Activated T-cell treated with anti-CD3 and anti-CD28 coated beads for 1 hour (primary cell): ENCODE measurements around the gene CIRBP.

Source experiments
- DNase-seq: peaks from one replicate; pipeline ENCODE4 v3.0.0-alpha.2; 2020; ENCODE audit warnings: low read depth

Gene CIRBP

DNA sequence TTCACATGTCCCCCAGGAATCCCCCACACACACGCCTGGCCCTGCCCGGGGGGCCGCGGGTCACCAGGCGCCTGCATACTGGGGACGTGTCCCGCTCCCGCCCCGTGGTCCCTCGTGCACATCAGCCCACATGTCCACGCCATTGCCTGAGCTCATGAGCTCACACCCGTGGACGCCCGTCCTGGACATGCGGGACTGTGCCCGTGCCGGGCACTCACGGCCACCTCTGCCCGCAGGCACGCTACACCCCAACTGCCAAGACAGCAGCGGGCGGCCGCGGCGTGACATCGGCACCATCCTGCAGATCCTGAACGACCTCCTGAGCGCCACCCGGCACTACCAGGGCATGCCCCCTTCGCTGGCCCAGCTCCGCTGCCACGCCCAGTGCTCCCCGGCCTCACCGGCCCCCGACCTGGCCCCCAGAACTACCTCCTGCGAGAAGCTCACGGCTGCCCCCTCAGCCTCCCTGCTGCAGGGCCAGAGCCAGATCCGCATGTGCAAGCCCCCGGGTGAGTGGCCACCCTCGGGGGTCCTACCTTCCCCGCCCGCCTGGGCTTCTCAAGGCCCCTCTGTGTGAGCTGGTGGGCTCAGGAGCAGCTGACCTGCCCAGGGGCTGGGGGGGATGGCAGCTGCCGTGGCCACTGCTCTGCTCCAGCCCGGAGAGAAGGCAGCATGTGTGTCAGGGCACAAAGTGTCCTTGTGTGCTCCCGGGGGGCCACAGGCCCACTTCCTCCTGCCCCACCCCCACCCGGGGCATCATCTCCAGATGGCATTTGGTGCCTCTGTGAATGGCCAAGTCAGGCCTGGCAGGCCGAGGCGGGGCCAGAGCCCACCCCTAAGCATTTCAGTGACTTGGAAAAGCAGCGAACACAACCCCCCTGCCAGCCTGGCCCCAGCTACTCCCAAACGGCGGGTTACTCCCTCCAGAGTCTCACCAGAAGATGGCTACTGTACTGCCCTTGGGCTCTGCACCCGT is 13.7 kb upstream of the CIRBP start:
- no peak for DNase-seq

DNA sequence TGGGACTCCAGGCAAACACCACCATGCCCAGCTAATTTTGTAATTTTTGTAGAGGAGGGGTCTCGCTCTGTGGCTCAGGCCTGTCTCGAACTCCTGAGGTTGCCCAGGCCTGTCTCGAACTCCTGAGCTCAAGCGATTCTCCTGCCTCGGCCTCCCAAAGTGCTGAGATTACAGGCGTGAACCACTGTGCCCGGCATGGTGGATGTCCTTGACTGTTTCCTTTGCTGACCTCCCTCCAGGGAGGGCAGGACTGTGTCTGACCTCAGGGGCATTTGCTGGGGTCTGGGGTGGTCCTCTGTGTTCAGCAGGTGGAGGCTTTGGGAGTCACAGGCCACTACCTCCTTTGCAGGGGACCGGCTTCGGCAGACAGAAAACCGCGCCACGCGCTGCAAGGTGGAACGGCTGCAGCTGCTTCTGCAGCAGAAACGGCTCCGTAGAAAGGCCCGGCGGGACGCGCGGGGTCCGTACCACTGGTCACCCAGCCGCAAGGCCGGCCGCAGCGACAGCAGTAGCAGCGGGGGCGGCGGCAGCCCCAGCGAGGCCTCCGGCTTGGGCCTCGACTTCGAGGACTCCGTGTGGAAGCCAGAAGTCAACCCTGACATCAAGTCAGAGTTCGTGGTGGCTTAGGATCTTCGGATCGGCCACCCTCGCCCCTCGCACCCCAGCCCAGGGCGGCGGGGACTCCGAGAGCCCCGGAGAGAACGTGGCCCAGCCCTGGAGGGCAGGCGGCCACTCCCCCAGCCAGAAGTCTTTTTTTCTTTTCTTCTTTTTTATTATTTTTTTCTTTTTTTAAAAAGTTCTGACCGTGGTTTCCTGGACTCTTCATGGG is 12.3 kb upstream of the CIRBP start:
- no peak for DNase-seq

DNA sequence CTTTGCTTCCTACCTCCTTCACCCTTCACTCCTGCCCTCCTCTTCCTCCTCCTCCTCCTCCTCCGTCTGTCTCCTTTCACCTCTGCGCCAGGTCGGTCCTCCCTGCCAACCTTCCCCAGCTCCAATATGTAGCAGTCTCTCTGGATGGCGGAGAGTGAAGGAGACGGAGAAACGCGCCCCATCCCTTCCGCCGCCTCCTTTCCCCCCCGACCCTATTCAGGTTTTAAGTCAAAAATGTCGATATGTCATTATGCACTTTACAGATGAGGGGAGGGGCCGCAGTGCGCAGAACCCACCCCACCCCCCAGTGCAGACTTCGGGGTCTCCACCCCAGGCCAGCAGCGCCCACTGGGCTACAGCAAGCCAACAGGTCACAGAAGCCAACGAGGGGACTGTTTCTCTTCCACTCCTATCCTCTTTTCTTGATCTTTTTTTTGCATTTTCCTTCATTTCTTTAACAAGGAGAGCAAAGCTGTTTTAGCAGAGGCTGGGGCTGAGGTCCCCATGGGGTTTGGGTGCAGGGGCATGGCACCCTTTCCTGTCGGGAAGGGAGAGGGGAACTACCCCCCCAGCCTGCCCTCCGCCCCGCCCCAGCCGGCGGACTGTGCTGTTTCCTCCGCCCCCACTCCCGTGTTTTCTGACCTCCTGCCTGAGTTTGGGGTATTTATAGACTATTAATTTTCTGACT is 11.5 kb upstream of the CIRBP start:
- DNase-seq, result no peak

DNA sequence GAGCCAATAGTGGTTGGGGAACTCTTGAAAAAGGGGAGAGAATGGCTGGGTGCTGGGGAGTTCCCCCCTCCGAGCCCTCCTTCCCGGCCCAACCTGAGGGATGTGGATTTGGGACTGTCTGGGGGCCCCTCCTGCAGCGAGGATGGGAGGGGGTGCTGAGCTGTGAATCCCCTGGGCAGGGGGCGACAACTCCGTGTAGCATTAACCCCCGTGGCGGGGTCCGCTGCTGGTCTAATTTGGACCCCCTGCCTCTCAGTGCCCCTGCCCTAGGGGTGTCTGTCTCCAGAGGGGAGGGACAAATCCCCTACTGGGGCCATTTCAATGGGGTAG is 11.0 kb upstream of the CIRBP start:
- DNase-seq, result no peak

DNA sequence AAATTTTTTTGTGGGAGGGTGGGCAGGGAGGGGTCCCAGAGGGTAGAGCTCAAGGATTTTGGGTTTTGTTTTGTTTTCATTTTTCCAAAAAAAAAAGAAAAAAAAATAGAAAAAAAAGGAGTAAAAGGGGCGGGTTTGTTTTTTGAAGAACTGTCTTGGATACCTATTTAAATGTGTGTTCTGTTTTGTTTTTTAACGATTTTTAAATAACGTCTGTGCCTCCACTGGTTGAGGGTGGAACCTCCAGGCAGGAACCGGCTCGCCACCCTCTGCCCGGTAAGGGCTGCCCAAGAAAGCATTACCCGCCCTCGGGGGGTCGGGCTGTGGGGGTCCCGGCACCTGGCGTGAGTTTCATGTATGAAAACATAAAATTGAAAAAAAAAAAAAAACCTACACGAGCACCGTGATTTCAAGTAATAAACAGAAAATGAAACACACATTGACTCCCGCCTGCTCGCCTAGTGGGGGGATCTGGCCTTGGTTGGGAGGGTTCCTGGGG is 10.4 kb upstream of the CIRBP start:
- no peak for DNase-seq

DNA sequence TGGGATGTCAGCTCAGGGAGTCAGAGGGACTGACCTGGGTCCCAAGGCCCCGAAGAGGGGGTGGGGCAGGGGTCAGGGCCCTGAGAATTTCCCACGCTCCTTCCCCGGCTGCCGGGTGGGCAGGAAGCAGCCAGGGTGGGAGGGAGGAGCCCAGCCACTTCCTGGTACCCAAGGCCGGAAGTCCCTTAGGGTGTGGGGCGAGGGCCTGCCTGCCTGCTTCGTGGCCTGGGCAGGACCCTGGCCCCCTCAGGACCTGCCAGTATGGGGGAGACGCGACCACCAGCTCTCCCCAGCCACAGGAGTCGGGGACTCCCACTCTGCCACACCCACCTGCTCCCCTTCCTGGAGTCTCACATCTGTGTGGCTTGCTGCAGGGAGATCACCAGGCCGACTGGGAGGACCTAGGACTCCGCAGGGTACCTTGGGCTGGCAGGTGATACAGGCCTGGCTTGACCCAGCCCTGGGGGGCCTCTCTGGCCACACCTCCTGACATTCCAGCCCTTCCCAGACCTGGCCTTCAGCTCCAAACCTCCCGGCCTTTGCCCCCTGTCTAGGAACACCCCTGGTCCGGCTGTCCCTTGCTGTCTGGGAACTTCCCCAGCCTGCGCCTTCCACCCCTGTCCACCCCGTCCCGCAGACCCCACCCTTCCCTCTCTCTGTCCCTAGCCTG is 9.8 kb upstream of the CIRBP start:
- DNase-seq, result peak; percentile 50

DNA sequence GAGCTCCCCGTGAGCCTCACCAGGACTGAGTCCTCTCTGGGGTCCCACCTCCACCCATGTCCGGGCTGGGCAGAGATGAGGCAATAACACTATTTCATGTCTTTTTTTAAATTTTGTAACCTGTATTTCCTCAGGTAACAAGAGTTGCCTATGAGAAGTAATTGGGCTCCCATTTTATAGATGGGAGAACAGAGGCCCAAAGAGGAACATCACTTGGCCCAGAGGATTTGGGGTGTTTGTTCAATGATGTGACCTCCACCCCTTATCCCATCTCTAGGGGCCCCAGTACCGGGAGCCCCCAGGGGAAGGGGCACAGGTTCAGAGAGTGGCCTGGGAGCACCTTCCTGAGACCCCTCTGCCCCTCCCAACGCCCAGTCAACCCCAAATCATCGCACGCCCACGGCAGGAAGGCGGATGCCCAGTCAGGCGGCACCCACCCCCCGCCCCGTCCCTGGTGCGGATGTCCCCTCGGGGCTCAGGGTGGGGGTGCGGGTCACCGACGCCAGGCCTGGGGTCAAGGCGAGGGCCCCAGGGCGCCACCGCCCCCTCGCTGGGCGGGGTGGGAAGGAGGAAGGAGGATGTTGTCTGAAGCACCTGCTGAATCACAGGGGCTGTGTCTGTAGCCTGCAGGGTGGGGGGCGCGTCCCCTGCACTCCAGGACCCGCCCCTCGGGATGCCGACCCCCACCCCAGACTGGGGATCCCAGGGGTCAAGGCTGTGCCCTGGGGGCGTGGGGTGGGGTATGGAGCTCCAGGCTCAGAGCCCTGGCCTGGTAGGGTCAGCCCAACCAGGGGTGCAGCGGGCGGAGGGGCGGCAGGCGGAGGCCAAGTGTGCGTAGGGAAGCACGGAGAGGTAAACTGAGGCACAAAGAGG is 9.0 kb upstream of the CIRBP start:
- DNase-seq, result no peak

DNA sequence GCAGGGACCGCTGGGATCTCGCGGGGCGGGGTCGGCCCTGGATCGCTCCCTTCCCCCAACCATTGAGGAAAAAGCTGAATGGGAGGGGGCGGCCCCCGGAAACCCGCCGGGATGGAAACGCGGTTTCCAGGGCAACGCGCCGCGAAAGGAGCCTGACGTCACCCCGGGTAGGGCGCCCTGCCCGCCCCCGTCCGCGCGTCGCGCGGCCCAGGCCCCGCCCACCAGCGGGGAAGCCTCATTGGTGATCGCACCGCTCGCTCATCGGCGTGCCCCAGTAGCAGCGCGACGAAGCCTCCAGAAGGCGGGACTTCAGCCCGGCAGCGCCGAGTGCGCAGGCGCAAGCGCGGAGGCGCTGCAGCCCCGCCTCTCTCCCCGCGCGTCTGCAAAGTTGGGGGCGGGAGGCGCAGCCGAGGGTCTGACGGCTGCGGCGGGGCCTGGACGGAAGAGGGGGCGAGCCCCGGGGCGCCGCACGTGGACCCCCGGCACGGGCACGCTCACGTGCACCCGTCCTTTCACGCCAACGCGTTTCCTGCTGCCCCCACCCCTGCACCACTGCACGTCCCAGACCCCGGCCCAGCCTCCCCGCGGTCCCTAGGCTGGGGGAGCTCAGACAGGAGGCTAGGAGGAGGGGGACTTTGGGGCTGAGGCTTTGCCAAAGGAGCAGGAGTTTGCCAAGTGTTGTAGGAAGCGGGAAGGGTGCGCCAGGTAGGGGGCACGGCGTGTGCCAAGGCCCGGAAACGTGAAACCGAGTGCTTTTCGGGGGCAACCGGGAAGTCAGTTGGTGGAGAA is 8.2 kb upstream of the CIRBP start:
- peak; percentile 96 for DNase-seq

DNA sequence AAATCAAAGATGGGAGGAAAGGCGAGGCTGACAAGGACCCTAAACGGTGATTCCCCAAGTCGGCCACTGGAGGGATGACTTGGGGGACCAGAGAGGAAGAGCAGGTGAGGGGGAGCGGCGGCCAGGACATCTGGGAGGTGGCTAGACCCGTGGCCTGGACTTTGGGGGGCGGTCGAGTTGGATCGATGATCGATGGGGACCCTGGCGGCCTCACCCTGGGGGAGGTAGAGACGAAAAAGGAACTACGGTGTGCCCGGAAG is 7.7 kb upstream of the CIRBP start:
- DNase-seq, result no peak

DNA sequence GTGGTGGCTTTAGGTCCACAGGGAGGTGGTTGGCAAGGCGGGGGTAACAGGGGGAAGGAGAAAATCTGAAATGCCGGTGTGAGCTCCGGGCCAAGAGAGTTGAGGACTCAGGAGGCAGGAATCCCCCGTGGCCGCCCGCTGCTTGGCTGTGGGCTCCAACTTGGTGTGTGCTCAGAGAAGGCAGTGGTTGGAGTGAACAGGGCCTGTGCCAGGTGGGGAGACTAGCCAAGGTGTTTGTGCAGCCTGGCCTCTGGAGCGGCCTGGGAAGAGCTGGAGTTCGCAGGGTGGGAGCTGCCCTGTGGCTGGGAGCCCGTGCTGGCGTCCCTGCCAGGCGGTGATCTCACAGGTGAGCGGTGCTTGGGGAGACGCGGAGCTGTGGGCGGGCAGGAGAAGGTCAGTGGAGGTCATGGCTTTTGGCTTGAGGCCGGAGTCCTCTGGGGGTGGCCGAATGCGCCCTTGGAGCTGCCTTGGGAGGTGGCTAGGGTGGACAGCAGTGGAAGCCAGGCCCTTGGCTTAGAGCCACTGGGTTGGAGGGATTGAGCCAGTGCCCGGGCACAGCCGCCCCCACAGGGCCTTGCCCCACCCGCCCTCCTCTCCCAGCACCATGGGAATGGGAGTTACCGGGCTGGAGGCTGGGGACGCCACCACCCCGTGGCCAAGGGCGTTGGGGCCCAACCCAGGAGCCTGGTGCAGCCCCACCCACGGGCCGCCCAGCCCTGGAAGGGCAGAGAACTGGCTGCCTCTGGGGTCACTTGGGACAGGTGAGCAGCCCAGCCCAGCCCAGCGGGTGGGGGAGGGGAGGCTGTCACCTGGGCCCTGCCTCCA is 7.1 kb upstream of the CIRBP start:
- DNase-seq, result no peak

DNA sequence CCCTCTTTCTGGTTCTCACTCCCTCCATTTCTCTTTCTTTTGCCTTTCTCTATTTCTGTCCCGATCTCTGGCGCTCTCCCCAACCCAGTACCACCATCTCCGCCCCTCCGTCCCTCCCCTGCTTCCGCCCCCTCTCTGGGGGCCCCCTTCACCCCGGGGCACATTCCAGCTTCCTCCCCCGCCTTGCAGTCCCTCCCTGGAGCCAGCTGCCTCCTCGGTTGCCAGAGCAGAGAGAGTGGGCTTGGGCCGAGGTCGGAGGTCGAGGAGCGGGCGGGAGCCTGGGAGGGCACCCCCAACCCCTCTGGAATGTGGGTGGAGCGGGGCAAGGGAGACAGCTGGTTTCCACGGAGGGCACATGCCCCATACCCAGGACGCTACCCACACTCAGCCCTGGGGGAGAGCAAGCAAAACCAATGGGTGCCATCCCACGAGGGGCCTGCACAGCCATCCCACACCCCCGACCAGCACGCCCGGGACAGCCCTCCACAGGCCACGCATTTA is 6.5 kb upstream of the CIRBP start:
- DNase-seq, result no peak

DNA sequence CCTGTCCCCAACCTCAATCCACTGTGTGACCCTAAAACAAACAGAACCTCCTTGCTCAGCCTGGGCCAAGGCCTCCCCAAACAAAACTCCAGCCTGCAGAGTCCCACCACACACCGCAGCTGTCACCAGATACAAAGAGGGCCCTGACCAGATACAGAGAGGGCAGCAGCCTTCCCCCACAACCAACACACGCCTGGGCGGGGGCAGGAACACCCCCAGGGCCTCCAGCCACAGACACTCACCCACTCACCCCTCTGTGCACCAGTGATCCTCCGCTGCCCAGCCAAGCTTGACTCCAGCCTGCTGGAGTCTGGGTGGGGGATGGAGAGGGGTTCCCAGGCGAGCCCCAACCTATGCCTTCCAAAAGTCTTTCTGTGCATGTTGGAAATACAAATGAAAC is 5.9 kb upstream of the CIRBP start:
- no peak for DNase-seq

DNA sequence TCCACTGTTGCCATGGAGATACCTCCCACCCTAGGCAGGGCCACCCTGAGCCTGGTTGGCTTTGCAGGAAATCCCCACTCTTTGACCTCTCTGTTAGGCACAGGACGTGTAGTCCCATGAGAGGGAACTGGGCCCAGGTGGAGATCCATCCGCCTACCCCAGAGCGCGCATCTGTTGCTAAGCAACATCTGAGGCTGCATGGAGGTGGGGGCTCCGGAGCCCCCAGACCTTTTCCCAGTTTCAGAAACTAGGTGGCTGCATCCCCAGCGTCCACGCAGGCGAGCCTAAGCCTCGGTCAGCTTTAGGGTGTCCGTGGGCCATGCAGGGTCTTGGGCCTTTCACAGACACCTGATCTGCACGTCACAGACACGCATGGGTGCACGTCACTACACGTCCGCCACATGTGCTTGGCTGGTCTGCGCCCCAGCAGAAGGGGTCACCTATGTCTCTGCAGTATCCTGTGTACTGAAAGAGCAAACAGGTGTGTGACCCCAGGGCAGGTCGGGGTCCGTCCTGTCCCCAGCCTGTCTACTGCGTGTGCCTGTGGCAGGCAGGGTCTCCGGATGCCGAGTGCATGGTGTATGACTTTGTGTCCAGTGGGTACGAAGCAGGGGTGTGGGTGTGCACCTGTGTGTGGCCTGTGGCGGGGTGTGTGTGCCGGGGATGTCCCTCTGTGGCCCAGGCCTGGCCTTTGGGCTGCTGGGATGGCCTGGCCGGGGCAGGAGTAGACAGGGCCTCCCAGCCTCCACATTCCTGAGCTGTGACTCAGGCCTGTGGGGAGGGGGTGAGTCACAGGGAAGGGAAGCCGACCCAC is 4.1 kb upstream of the CIRBP start:
- no peak for DNase-seq

DNA sequence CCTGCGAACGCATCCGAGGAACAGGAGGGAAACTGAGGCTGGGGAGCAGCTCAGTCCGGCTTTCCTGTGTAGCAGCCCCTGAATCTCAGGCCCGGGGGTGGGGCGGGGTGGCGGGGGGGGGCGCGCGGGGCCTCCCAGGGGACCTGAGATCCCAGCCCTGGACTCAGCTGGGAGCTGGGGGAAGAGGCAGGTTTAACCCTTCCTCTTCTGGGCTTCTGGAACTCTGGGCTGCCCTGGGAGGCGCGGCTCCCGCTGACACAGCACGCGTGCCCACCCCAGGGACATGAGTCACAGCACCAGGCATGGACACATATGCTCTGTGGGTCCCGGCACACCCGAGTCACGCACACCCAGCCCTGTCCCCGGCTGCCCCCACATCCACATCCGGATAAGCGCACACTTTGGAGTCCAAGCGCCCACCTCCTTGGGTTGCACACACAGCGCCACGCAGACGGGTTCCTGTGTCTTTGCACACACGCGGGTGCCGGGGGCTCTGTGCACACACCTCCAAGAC is 3.5 kb upstream of the CIRBP start:
- DNase-seq, result no peak

DNA sequence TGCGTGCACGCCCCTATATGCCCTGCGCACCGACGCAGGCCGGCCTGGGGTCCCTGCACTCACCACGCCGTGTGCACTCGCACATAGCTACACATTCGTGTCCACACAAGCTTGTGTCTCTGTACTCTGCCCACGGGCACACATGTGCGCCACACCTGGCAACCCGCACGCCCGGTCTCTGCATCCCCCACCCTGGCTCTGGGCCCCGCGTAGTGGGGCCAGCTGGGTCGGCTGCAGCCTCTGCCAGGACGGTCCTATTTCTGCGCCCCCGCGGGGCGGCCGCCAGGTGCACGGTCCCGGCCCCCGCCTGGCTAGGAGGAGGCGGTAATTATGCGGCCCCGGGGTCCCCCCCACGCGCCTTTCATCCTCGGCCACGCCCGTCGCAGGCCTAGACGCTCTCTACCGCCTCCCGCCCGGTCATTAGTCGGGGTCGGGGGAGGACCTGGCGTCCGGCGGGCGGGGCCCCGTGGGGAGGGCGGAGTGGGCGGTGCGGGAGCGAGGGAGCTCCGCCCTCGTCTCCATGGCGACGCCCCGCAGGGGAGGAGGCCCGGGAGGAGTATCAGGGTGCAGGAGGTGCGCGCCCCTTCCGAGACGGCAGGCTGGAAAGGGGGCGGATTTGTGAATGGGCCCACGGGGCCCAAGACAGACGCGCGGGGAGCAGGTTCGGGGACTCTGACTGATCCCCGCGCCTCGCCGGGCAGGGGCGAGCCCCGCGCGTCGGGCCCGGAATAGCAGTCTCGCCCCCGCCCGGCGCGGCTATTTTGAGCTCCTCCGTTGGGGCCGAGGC is 2.8 kb upstream of the CIRBP start:
- DNase-seq, result peak; percentile 75

DNA sequence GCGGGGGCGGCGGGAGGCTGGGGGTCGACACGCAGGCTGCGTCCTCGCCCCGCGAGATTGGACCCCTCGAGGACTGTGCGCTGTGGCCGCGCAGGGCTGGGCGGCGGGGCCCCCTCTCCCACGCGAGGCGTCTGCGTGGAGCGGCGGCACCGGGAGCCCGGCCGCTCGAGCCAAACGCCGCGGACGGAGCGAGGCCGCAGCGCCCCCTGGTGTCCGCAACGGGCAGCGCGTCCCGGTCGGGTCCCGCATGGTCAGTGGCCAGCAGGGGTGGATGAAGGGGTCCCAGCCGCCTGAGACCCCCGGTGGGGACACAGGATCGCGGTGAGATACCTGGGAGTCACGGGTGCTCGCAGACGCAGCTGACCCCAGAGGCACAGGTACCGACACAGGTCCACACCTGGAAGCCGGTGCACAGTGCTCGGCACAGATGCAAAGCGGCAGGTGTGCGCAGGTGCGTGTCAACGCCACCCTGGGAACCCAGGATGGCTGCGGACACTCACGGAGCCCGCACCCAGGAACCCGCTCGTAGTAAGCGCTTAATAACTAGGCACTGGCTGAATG is 2.1 kb upstream of the CIRBP start:
- DNase-seq, result peak; percentile 62
